Liver (tissue), 9 donors: ENCODE data around the gene PCDHGA5. TPM values are rescaled to one million over a fixed set of nuclear protein-coding genes. Genes with fewer than 3 reads are reported as not detected.
"Not testable (repeated sequence)": the region's sequence is repeated elsewhere in the genome, so short reads cannot be mapped to it uniquely, and the experiment has no call there.

Experiments
- DNase-seq: peaks from one replicate; pipeline ENCODE4 v3.0.0-alpha.2; 2017; ENCODE audit warnings: low spot score
- H3K27ac ChIP-seq, 2 donors: one replicate each; pipeline ENCODE4 v1.7.0; 2013; ENCODE audit warnings: inconsistent platforms in 2 of 2, low read length in 2 of 2, control low read depth in 1 of 2, low read depth in 1 of 2, mild to moderate bottlenecking in 1 of 2
- H3K27me3 ChIP-seq, 4 donors: one replicate each; pipeline versions ENCODE4 v1.6.1 to v1.7.0; 2013; ENCODE audit warnings: low read length in 3 of 4, inconsistent platforms in 1 of 4, mild to moderate bottlenecking in 1 of 4, moderate library complexity in 1 of 4; ENCODE audit not compliant: control insufficient read depth in 4 of 4, insufficient read depth in 4 of 4
- H3K36me3 ChIP-seq, 4 donors: one replicate each; pipeline versions ENCODE4 v1.6.1 to v1.7.0; 2013; ENCODE audit warnings: low read length in 3 of 4, mild to moderate bottlenecking in 3 of 4, low read depth in 1 of 4, moderate library complexity in 1 of 4; ENCODE audit not compliant: control insufficient read depth in 4 of 4, insufficient read depth in 3 of 4
- H3K4me1 ChIP-seq, 4 donors: one replicate each; pipeline versions ENCODE4 v1.6.1 to v1.7.0; 2013; ENCODE audit warnings: low read length in 3 of 4, mild to moderate bottlenecking in 3 of 4, moderate library complexity in 1 of 4; ENCODE audit not compliant: control insufficient read depth in 4 of 4, insufficient read depth in 4 of 4
- H3K4me3 ChIP-seq, 3 donors: one replicate each; pipeline versions ENCODE4 v1.6.1 to v1.7.0; 2013; ENCODE audit warnings: low read length in 3 of 3, control low read depth in 1 of 3, low read depth in 1 of 3, mild to moderate bottlenecking in 1 of 3
- H3K9ac ChIP-seq, 2 donors: one replicate each; pipeline ENCODE4 v1.7.0; 2013; ENCODE audit warnings: low read length in 2 of 2, mild to moderate bottlenecking in 2 of 2, moderate library complexity in 2 of 2, control low read depth in 1 of 2, low read depth in 1 of 2
- H3K9me3 ChIP-seq, 4 donors: one replicate each; pipeline versions ENCODE4 v1.6.1 to v1.7.0; 2013; ENCODE audit warnings: low read length in 3 of 4; ENCODE audit not compliant: control insufficient read depth in 4 of 4
- ATF3 ChIP-seq: IDR thresholded peaks from 2 replicates; pipeline ENCODE4 v1.6.1; 2016; ENCODE audit warnings: antibody characterized with exemption
- EGR1 ChIP-seq, 2 donors: IDR thresholded peaks; 2 replicates each; pipeline ENCODE4 v1.6.1; 2016 to 2018; ENCODE audit warnings: antibody characterized with exemption in 2 of 2, low read depth in 2 of 2
- FOXA1 ChIP-seq: IDR thresholded peaks from 2 replicates; pipeline ENCODE4 v1.6.1; 2016; ENCODE audit warnings: antibody characterized with exemption
- GABPA ChIP-seq, 2 donors: IDR thresholded peaks in 1 of 2; conservative IDR thresholded peaks in 1 of 2; 2 replicates each; pipeline ENCODE4 v1.6.1; 2016; ENCODE audit warnings: antibody characterized with exemption in 2 of 2, mild to moderate bottlenecking in 1 of 2, moderate library complexity in 1 of 2
- HNF4A ChIP-seq, 2 donors: conservative IDR thresholded peaks; 2 replicates each; pipeline ENCODE4 v1.6.1; 2016; ENCODE audit warnings: antibody characterized with exemption in 2 of 2, mild to moderate bottlenecking in 2 of 2
- HNF4G ChIP-seq: IDR thresholded peaks from 2 replicates; pipeline ENCODE4 v1.6.1; 2016; ENCODE audit warnings: antibody characterized with exemption
- JUND ChIP-seq, 2 donors: IDR thresholded peaks; 2 replicates each; pipeline ENCODE4 v1.6.1; 2016; ENCODE audit warnings: antibody characterized with exemption in 2 of 2
- MAX ChIP-seq: IDR thresholded peaks from 2 replicates; pipeline ENCODE4 v1.6.1; 2016; ENCODE audit warnings: antibody characterized with exemption
- NR2F2 ChIP-seq: IDR thresholded peaks from 2 replicates; pipeline ENCODE4 v1.6.1; 2016; ENCODE audit warnings: antibody characterized with exemption
- RAD21 ChIP-seq, 2 donors: IDR thresholded peaks; 2 replicates each; pipeline ENCODE4 v1.6.1; 2016; ENCODE audit warnings: antibody characterized with exemption in 2 of 2, mild to moderate bottlenecking in 2 of 2
- REST ChIP-seq: IDR thresholded peaks from 2 replicates; pipeline ENCODE4 v1.6.1; 2016; ENCODE audit warnings: antibody characterized with exemption, mild to moderate bottlenecking
- RXRA ChIP-seq, 2 donors: IDR thresholded peaks; 2 replicates each; pipeline ENCODE4 v1.6.1; 2017 to 2018; ENCODE audit warnings: antibody characterized with exemption in 2 of 2, mild to moderate bottlenecking in 1 of 2
- SP1 ChIP-seq: IDR thresholded peaks from 2 replicates; pipeline ENCODE4 v1.6.1; 2018; ENCODE audit warnings: antibody characterized with exemption, mild to moderate bottlenecking
- TAF1 ChIP-seq: conservative IDR thresholded peaks from 2 replicates; pipeline ENCODE4 v1.6.1; 2016; ENCODE audit warnings: antibody characterized with exemption, mild to moderate bottlenecking
- YY1 ChIP-seq: IDR thresholded peaks from 2 replicates; pipeline ENCODE4 v1.6.1; 2016; ENCODE audit warnings: antibody characterized with exemption, mild to moderate bottlenecking
- ZBTB33 ChIP-seq: IDR thresholded peaks from 2 replicates; pipeline ENCODE4 v1.6.1; 2016; ENCODE audit warnings: antibody characterized with exemption
- WGBS: extraction: QIAGEN DNeasy Blood & Tissue Kit; methylation state at CpG from one replicate; pipeline ENCODE4 v1.1.7; 2013; 5-methylcytosine and 5-hydroxymethylcytosine counted together
- polyA plus RNA-seq, 2 donors: library from polyadenylated mRNA; stranded (reverse) in 1 of 2; unstranded in 1 of 2; fragments of 200-250 nt in 1 of 2; fragments of >200 nt in 1 of 2; fragmentation: Nextera tagmentation in 1 of 2; extraction: Ambion mirVana in 1 of 2; gene quantifications; one replicate each; pipeline versions ENCODE4 v1.2.1 to v1.2.3, GENCODE V29; 2013 to 2015
- total RNA-seq, 2 donors: library from RNA; depleted of rRNA; stranded (reverse); fragments of >200 nt; gene quantifications; one replicate each; pipeline ENCODE4 v1.2.3, GENCODE V29; 2014
- donor health status: healthy.
- donor health status: healthy.
- donor health status: healthy.
- donor health status: healthy.
- donor health status: healthy.

PCDHGA5 gene
- total and polyA plus RNA-seq, 4 donors: 0.04 to 0.50 (median 0.09) TPM

- no peak within 1 kb of the TSS for H3K9ac ChIP-seq
- H3K27ac ChIP-seq: no peak within 1 kb of the TSS
- H3K4me1 ChIP-seq: peaks cover 0 to 4% (median 0%) of the 10 kb centered on the region in 4 donors
- peaks cover 0 to 4% (median 0%) of the 10 kb centered on the region in 4 donors for H3K27me3 ChIP-seq
- no peak for TF ChIP-seq REST
- TF ChIP-seq EGR1 (IDR thresholded peaks at IDR 0.05; ENCODE audit: low read depth in 2 of 2): no peak
- TF ChIP-seq HNF4G: no peak
- H3K36me3 ChIP-seq: peaks cover 0 to 6% (median 0%) of the 10 kb centered on the region in 4 donors
- H3K9me3 ChIP-seq: peaks cover 37 to 81% (median 39%) of the 10 kb centered on the region in 4 donors
- no peak for DNase-seq
- H3K4me3 ChIP-seq: peak within 1 kb of the TSS in 2 of 3 donors; percentile 51 to 69
- WGBS: 33% methylated on average over 38 of the region's 38 CpGs
Observed at GRCh38 chr5:141392429-141393198, 28.7 kb downstream of the PCDHGA5 start, which contains the start of gene PCDHGA8. TSS of gene PCDHGA8 (plus strand) at chr5:141392633. CDS start at chr5:141392814, 181 bp downstream.

- WGBS: 33% methylated on average over 21 of the region's 21 CpGs
- H3K4me3 ChIP-seq: peak overlapping the region in 2 of 3 donors; percentile 34 to 47
- DNase-seq: no peak
- H3K27me3 ChIP-seq: peaks cover 0 to 4% (median 0%) of the 10 kb centered on the region in 4 donors
- TF ChIP-seq RXRA (IDR thresholded peaks at IDR 0.05) (no peak), NR2F2 (no peak), ATF3 (no peak), HNF4G (no peak), SP1 (no peak), FOXA1 (no peak), GABPA (IDR thresholded peaks at IDR 0.05 in 1 of 2, conservative IDR thresholded peaks at IDR 0.05 in 1 of 2) (no peak), HNF4A (conservative IDR thresholded peaks at IDR 0.05) (no peak), REST (no peak), MAX (no peak), YY1 (no peak), EGR1 (IDR thresholded peaks at IDR 0.05; ENCODE audit: low read depth in 2 of 2) (no peak), JUND (IDR thresholded peaks at IDR 0.05) (no peak), TAF1 (no peak), RAD21 (IDR thresholded peaks at IDR 0.05) (no peak), ZBTB33 (no peak)
- H3K9me3 ChIP-seq: peaks cover 36 to 78% (median 39%) of the 10 kb centered on the region in 4 donors
- peaks cover 0 to 2% (median 0%) of the 10 kb centered on the region in 4 donors for H3K4me1 ChIP-seq
- H3K36me3 ChIP-seq: peaks cover 0 to 6% (median 0%) of the 10 kb centered on the region in 4 donors
- H3K27ac ChIP-seq: no peak overlapping the region
- no peak overlapping the region for H3K9ac ChIP-seq
Observed at GRCh38 chr5:141393267-141393666, 29.3 kb downstream of the PCDHGA5 start.

GRCh38 chr5:141394401-141395187 is 30.6 kb downstream of the PCDHGA5 start:
- peaks cover 29 to 76% (median 36%) of the 10 kb centered on the region in 4 donors for H3K9me3 ChIP-seq
- not testable (repeated sequence) for H3K9ac ChIP-seq

More at GRCh38 chr5:141394401-141395187, 30.6 kb downstream of the PCDHGA5 start:
- H3K27ac ChIP-seq, H3K36me3 ChIP-seq, H3K4me3 ChIP-seq, H3K27me3 ChIP-seq, DNase-seq, H3K4me1 ChIP-seq: not testable (repeated sequence)
- 36% methylated on average over 44 of the region's 53 CpGs for WGBS
